HepG2 (cell line): ENCODE results near the gene SPON1. TPM values are rescaled to one million over a fixed set of nuclear protein-coding genes. Genes with fewer than 3 reads are reported as not detected.

ENCODE experiments used
- ATAC-seq: fragments of 200-7000 bp; cut with Tn5 transposase; 3 replicates; pipeline ENCODE4 v1.9.1; 2020; ENCODE audit warnings: mild to moderate bottlenecking, moderate library complexity
- BruUV-seq: library from RNA; stranded (reverse); fragments of 400-500 nt; replicated peaks from 2 replicates; lab custom pipeline; 2021; lab: Mats Ljungman, UMichigan
- CTCF ChIA-PET: fragments of 300-600 bp; formaldehyde crosslinking; extraction: SDS; loops from one replicate; lab custom pipeline; 2021; ENCODE audit warnings: low total read pairs, inconsistent platforms, low intra/inter-chr PET ratio; lab: Yijun Ruan, JAX
- POLR2A ChIA-PET: fragments of 350-600 bp; sonication (Branson Sonifier 250); formaldehyde crosslinking; loops from one replicate; lab custom pipeline; 2020; ENCODE audit warnings: antibody characterized with exemption, inconsistent platforms; lab: Yijun Ruan, JAX
- DNase-seq: peaks from one replicate; pipeline ENCODE4 v3.0.0-alpha.2; 2015; ENCODE audit warnings: low spot score
- FAIRE-seq: peaks from 3 replicates; lab custom pipeline; 2011; peaks lifted over from hg19 to GRCh38; lab: Jason Lieb, UNC
- H2AFZ ChIP-seq: one replicate; pipeline ENCODE4 v1.6.1; 2011; ENCODE audit warnings: low read length, inconsistent platforms
- H3K27ac ChIP-seq: fragments of 300-600 bp; 3 replicates; pipeline ENCODE4 v1.8.0; 2011; ENCODE audit warnings: mixed run types, mild to moderate bottlenecking, mixed read lengths, low read length, inconsistent platforms; ENCODE audit not compliant: insufficient read depth; ENCODE audit errors: extremely low read length
- H3K27me3 ChIP-seq, 2 experiments: fragments of 200-600 bp in 1 of 2; 2 replicates in 1 of 2; 3 replicates in 1 of 2; pipeline versions ENCODE4 v1.6.0 to v1.8.0; 2011; ENCODE audit warnings: low read length in 2 of 2, mild to moderate bottlenecking in 2 of 2, moderate library complexity in 2 of 2, inconsistent platforms in 1 of 2; ENCODE audit not compliant: insufficient read depth in 2 of 2, control insufficient read depth in 1 of 2
- H3K36me3 ChIP-seq, 2 experiments: fragments of 200-600 bp in 1 of 2; replicated peaks in 1 of 2; 2 replicates in 1 of 2; 3 replicates in 1 of 2; pipeline versions ENCODE4 v1.5.1 to v1.8.0; 2011; ENCODE audit warnings: low read length in 2 of 2, inconsistent platforms in 1 of 2; ENCODE audit not compliant: insufficient read depth in 2 of 2, control insufficient read depth in 1 of 2
- H3K4me1 ChIP-seq: 2 replicates; pipeline ENCODE4 v1.5.1; 2012; ENCODE audit warnings: low read length, inconsistent platforms; ENCODE audit not compliant: insufficient read depth
- H3K4me2 ChIP-seq: 2 replicates; pipeline ENCODE4 v1.6.0; 2011; ENCODE audit warnings: low read depth, low read length, inconsistent platforms
- H3K4me3 ChIP-seq, 3 experiments: fragments of 200-600 bp in 1 of 3; sonication (generic), shearing (Covaris generic) in 1 of 3; replicated peaks in 1 of 3; 2 replicates each; pipeline ENCODE4 v1.5.1; 2011 to 2016; ENCODE audit warnings: low read length in 3 of 3, inconsistent platforms in 2 of 3, low read depth in 2 of 3, mild to moderate bottlenecking in 2 of 3, control low read depth in 1 of 3, mixed read lengths in 1 of 3; ENCODE audit not compliant: insufficient read depth in 1 of 3
- H3K79me2 ChIP-seq: one replicate; pipeline ENCODE4 v1.6.1; 2011; ENCODE audit warnings: low read length, inconsistent platforms; ENCODE audit not compliant: insufficient read depth
- H3K9ac ChIP-seq: 2 replicates; pipeline ENCODE4 v1.6.0; 2011; ENCODE audit warnings: mild to moderate bottlenecking, low read depth, low read length, inconsistent platforms; ENCODE audit not compliant: insufficient read depth
- H3K9me3 ChIP-seq: 2 replicates; pipeline ENCODE4 v1.5.1; 2012; ENCODE audit warnings: mild to moderate bottlenecking, low read length
- H4K20me1 ChIP-seq: 2 replicates; pipeline ENCODE4 v1.6.0; 2011; ENCODE audit warnings: inconsistent platforms, mild to moderate bottlenecking, low read length, moderate library complexity; ENCODE audit not compliant: insufficient read depth
- ATM ChIP-seq: fragments of 450-650 bp; IDR thresholded peaks from 2 replicates; pipeline ENCODE4 v1.7.1; 2017; ENCODE audit warnings: mild to moderate bottlenecking, borderline replicate concordance
- HMG20A ChIP-seq: IDR thresholded peaks from 2 replicates; pipeline ENCODE4 v1.6.1; 2016; ENCODE audit warnings: borderline replicate concordance
- HOXA7 ChIP-seq: sonication (generic); formaldehyde crosslinking; IDR thresholded peaks from 2 replicates; pipeline ENCODE4 v1.8.1; 2022; ENCODE audit warnings: mild to moderate bottlenecking, missing genetic modification reagents, moderate library complexity
- NR0B2 ChIP-seq: sonication (generic); formaldehyde crosslinking; IDR thresholded peaks from 2 replicates; pipeline ENCODE4 v1.4.0; 2020; ENCODE audit warnings: mild to moderate bottlenecking, missing genetic modification reagents
- PCBP2 ChIP-seq: fragments of 200-400 bp; formaldehyde crosslinking; optimal IDR thresholded peaks from 2 replicates; pipeline ENCODE3; 2018; ENCODE audit warnings: low read length, low read depth; ENCODE audit not compliant: poor library complexity, severe bottlenecking
- ZBTB44 ChIP-seq: sonication (generic); formaldehyde crosslinking; IDR thresholded peaks from 2 replicates; pipeline ENCODE4 v1.4.0; 2020; ENCODE audit warnings: missing genetic modification reagents
- ZGPAT ChIP-seq: IDR thresholded peaks from 2 replicates; pipeline ENCODE4 v1.6.1; 2016; ENCODE audit warnings: mild to moderate bottlenecking
- ZNF383 ChIP-seq: sonication (generic); formaldehyde crosslinking; IDR thresholded peaks from 2 replicates; pipeline ENCODE4 v1.4.0; 2020; ENCODE audit warnings: missing genetic modification reagents, mild to moderate bottlenecking, borderline replicate concordance
- WGBS: methylation state at CpG from one replicate; pipeline ENCODE4 v1.1.6; 2017; ENCODE audit warnings: low lambda C conversion rate; 5-methylcytosine and 5-hydroxymethylcytosine counted together
- in situ Hi-C: cut with HindIII; loops from 2 replicates; pipeline ENCODE4 v1.10.0; 2017; ENCODE audit warnings: low pct_unique_long_range_greater_than_20kb; ENCODE audit not compliant: extremely low pct_ligation_motif_present
- intact Hi-C: fragments of 100-400 bp; cut with micrococcal nuclease; formaldehyde crosslinking; loops from one replicate; pipeline ENCODE4 v1.10.0; 2022; ENCODE audit not compliant: unreplicated experiment
- polyA plus RNA-seq, 8 experiments: library from polyadenylated mRNA; depleted of rRNA in 3 of 8; stranded (reverse) in 7 of 8; unstranded in 1 of 8; fragments of >200 nt; fragmentation: Illumina TruSeq in 4 of 8; extraction: Trizol in 4 of 8; gene quantifications; 2 replicates each; pipeline versions ENCODE4 v1.2.1 to v1.2.3, GENCODE V29; 2011 to 2016; ENCODE audit warnings: low read depth in 4 of 8, missing spikeins in 1 of 8, mixed read lengths in 1 of 8; ENCODE audit not compliant: insufficient read depth in 1 of 8
- total RNA-seq, 5 experiments: library from RNA; depleted of rRNA; stranded (reverse); fragments of >200 nt; fragmentation: Illumina TruSeq; extraction: Trizol; gene quantifications; 2 replicates each; pipeline ENCODE4 v1.2.3, GENCODE V29; 2016; ENCODE audit warnings: low read depth in 1 of 5

SPON1 gene
- total and polyA plus RNA-seq, 2 of the 13 experiments (the other 11 are each of a cell fraction or from before 2014, with no cell fraction given), result not detected

- TF ChIP-seq ATM (no peak), HMG20A (CRISPR knock-in tag) (no peak)
- no TSS peak for BruUV-seq
- Histone ChIP-seq H3K27me3 (peaks cover 2 to 26% of the 10 kb centered on the region in 2 experiments), H3K9ac (no peak overlapping the region), H3K79me2 (no peaks in the 10 kb centered on the region), H3K4me3 (no peak overlapping the region), H3K9me3 (no peaks in the 10 kb centered on the region), H4K20me1 (no peaks in the 10 kb centered on the region), H3K36me3 (no peaks in the 10 kb centered on the region), H3K4me1 (peaks cover 11% of the 10 kb centered on the region), H3K27ac (no peak overlapping the region), H2AFZ (no peak overlapping the region), H3K4me2 (no peak overlapping the region)
- ATAC-seq (peak; percentile 36; the same call in 2 of the 3 replicates), FAIRE-seq (no peak), DNase-seq (no peak)
- intact Hi-C loops (no loop called here), in situ Hi-C loops (loop anchor here (10.0 kb wide), 1 partner anchor 181 kb away; no protein-coding TSS in a partner anchor)
- POLR2A ChIA-PET, result no interaction called here
- CTCF ChIA-PET, result no interaction called here
- WGBS, result 34% methylated on average over 4 of the region's 60 CpGs
Measured at GRCh38 chr11:13963169-13963948, 836 bp downstream of the SPON1 start.

GRCh38 chr11:13963949-13964770, 1.6 kb downstream of the SPON1 start:
- in situ Hi-C loops (loop anchor here (10.0 kb wide), 1 partner anchor 181 kb away; no protein-coding TSS in a partner anchor), intact Hi-C loops (no loop called here)
- Histone ChIP-seq H2AFZ (no peak overlapping the region), H3K4me2 (no peak overlapping the region), H3K36me3 (no peaks in the 10 kb centered on the region), H4K20me1 (no peaks in the 10 kb centered on the region), H3K79me2 (no peaks in the 10 kb centered on the region), H3K4me3 (no peak overlapping the region), H3K27ac (no peak overlapping the region), H3K27me3 (peaks cover 2 to 19% of the 10 kb centered on the region in 2 experiments), H3K9me3 (no peaks in the 10 kb centered on the region), H3K4me1 (peaks cover 11% of the 10 kb centered on the region), H3K9ac (no peak overlapping the region)
- CTCF ChIA-PET, result no interaction called here
- no TSS peak for BruUV-seq
- no peak for ATAC-seq
- DNase-seq, result no peak
- no peak for TF ChIP-seq ZNF383
- TF ChIP-seq HOXA7, result no peak
- no peak for TF ChIP-seq NR0B2 (CRISPR knock-in tag)
- TF ChIP-seq ZBTB44 (CRISPR knock-in tag), result no peak
- TF ChIP-seq PCBP2, result no peak
- no peak for TF ChIP-seq ZGPAT (CRISPR knock-in tag)
- POLR2A ChIA-PET, result no interaction called here
- no peak for FAIRE-seq
- 71% methylated on average over 33 of the region's 62 CpGs for WGBS
